Amniotic stem cell (primary cell): ENCODE results near the gene FZD7.

ENCODE experiments used
- DNase-seq: peaks from one replicate; lab custom pipeline; 2025; lab: John Stamatoyannopoulos, UW

Gene FZD7

DNA sequence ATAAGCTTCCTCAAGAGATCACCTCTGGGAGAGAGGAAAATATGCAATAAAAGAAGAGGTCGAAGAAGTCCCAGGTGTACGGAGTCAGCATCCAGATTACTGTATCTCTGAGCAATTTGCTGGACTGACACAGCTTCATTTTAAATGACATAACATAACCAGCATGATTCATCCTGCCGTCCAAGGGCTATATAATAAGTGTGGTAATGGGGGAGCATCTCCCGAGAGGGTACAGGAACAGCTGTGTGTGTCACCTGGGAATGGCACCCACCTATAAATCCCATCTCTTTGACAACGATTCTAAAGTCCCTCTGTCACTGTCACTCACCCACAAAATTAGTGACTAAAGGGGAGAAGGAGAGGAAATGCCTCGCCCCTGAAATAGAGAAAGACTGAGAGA lies 19.3 kb upstream of the FZD7 start:
- no peak for DNase-seq

GRCh38 chr2:202014759-202015211 lies 18.9 kb upstream of the FZD7 start:
- DNase-seq = no peak

DNA sequence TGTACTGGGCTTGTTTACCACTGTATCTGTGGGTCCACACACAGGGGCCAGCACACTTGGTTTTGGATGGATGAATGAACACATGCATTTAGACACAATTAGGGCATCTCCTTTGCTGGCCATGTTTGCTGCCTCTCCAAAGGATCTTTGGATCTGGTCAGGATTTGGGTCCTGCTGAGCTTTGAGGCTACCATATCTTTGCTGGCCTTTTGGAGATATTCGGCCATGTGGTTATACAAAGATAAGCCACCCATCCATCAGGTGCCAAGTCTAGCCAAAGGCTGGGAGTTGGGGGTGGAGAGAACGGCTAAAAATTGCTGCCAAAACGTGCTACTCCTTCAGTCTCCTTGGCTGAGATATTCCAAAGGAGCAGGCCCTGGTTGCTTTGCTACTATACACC lies 18.2 kb upstream of the FZD7 start:
- no peak for DNase-seq

DNA sequence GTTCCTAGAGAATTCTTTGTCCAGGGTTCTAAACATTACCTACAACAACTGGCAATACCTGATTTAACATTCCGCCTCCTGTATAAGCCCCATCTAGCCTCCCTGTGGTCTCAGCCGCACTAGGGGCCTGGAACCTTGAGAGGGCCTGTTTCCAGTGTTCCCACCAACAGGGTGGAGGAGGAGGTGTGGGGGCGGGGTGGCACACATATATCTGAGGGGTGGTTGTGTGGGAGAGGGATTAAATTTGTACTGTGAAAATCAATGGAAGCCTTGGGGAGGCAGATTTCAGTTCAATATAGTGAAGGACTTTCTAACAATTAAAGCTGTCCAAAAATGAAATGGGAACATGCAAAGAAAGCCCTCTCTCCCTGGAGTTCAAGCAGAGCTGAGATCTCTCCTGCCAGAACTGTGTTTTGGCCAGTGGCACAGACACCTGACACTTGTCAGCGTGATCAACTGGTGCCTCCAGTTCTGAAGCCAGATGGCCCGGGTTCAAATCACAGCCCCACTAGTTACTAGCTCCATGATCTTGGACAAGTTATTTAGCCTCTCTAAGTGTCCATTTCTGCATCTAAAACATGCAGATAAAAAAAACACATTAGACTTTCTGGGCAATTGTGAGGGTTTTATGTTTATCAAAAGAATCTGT lies 17.0 kb upstream of the FZD7 start:
- DNase-seq = no peak

DNA sequence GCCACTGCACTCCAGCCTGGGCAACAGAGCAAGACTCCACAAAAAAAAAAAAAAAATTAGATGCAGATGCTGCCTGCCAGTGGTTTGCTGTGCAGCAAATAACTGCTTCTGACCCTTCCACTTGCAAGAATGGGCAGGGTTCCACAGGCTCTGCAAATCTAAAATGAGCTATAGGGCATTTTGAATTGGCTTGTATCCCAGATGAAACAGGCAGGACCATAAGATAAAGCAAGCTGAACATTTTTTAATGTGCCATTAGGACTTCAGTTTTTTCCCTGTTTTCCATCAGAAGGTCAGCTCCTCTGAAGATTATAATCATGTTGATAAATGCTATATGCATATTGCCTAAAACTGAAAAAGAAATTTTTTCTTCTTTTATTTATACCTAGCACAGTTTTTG lies 15.7 kb upstream of the FZD7 start:
- DNase-seq = no peak

- DNase-seq = no peak
Measured at GRCh38 chr2:202018950-202019349, 14.7 kb upstream of the FZD7 start.

DNA sequence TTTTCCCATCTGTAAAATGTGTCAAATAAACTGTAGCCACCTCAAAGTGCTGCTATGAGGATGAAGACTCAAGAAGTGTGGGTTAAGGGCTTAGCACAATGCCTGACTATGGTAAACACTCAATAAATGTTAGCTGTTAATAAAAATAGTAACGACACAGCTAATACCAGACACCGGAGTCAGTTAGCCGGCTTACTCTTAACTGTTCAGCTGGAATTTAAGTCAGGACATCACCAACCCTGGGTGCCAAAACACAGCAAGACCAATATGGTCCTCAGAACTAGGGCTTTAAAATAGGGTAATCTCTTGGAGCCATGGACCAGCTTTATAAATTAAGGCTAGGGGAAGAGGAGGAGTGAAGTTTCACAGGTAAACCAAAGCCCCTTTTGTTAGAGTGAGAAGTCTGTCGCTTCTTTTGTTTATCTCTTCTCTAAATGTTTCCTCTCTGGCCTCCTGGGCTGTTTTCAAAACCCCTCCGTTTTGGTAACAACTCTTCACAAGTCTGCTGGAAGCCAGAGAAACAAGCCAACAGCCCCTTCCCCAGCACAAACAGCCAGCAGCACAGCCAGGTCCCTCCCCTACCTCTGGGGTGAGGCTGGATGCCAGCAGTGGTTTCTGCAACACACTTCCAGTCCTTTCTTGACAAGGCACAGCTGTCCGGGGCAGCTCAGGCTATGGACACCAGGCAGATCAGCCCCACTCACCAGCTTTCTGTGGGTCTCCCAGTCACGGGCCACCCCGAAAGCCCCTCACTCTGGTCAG lies 13.8 kb upstream of the FZD7 start:
- no peak for DNase-seq

GRCh38 chr2:202022755-202023154 lies 10.9 kb upstream of the FZD7 start:
- DNase-seq = no peak

- DNase-seq = no peak
Measured at GRCh38 chr2:202023198-202023903, 10.3 kb upstream of the FZD7 start.

- DNase-seq = no peak
Measured at GRCh38 chr2:202023904-202024266, 9.8 kb upstream of the FZD7 start.

GRCh38 chr2:202024871-202025270 lies 8.8 kb upstream of the FZD7 start:
- no peak for DNase-seq

GRCh38 chr2:202025816-202026215 lies 7.8 kb upstream of the FZD7 start:
- DNase-seq = no peak

- no peak for DNase-seq
Measured at GRCh38 chr2:202026507-202026906, 7.1 kb upstream of the FZD7 start.

- DNase-seq = peak; percentile 36
Measured at GRCh38 chr2:202030691-202031090, 3.0 kb upstream of the FZD7 start.

DNA sequence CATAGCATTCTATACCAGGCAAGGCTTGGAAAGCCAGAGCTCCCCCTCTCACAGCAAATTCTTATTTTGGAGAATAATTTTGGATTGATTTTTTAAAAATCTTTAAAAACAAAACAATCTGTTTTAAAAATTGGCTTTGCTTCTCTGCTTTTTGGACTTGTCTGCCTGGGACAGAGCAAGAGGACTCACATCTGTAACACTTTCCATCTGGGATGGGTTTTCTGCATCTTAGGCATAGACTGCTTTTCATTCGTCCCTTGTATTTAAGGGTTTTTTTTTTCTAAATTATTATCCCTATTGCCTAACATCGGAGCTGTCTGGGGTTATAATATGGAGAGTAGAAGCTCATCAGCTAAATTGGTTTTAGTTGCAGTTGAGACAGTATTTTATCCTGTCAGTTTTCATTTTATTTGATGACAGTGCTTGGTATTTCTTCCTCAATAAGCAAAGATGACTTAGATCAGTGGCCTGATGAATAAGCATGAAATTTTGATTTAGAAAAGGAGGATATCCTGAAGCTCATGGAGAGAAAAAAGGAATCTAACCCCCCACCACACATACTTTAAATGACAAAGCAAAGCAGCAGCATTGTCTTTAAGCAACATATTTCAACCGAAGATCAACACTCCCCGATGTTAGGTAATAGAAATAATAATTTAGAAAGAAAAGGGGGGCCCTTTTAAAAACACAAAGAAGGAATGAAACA lies 2.3 kb upstream of the FZD7 start:
- DNase-seq = no peak

DNA sequence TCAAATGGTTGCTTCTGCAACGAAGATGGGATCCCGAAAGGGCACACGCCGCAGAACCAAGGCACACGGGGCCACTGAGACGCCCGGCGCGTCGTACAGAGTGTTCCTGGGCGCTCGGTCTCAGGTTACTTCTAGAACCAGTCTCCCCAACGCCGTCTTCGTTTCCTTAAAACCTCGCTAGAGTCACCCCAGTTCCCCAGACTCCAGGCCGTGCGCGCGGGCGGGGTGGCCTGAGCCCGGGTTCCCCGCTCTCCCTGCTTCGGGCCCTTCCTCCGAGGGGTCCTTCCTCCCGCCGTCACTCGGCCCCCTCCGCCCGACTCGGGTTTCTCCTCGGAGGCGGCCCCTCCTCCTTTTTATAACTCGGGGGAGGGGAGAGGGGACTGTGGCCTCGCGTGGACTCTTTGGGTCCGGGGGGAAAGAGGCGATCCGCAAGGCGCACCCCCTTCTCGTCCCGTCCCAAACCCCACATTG lies 774 bp upstream of the FZD7 start:
- DNase-seq = no peak

DNA sequence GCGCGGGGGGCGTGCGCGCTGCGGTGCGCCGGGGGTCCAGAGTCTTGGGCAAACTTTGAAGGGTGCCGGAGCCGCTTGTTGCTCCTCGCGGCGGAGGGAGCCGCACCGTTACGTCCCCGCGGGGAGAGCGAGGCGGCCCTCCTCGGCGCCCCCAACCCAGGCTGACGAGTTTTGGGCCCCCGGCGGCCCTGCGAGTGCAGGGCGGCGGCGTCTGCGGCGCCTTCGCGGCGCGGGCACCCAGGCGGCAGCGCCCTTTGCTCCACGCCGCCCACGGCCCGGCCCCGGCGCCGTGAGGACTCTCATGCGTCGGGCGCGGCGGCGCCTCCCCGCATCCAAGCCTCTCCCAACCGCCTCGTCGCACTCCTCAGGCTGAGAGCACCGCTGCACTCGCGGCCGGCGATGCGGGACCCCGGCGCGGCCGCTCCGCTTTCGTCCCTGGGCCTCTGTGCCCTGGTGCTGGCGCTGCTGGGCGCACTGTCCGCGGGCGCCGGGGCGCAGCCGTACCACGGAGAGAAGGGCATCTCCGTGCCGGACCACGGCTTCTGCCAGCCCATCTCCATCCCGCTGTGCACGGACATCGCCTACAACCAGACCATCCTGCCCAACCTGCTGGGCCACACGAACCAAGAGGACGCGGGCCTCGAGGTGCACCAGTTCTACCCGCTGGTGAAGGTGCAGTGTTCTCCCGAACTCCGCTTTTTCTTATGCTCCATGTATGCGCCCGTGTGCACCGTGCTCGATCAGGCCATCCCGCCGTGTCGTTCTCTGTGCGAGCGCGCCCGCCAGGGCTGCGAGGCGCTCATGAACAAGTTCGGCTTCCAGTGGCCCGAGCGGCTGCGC lies 814 bp downstream of the FZD7 start:
- DNase-seq = no peak

GRCh38 chr2:202035089-202035940 lies 1.7 kb downstream of the FZD7 start:
- DNase-seq = peak; percentile 67

GRCh38 chr2:202035941-202036372 lies 2.3 kb downstream of the FZD7 start:
- no peak for DNase-seq

DNA sequence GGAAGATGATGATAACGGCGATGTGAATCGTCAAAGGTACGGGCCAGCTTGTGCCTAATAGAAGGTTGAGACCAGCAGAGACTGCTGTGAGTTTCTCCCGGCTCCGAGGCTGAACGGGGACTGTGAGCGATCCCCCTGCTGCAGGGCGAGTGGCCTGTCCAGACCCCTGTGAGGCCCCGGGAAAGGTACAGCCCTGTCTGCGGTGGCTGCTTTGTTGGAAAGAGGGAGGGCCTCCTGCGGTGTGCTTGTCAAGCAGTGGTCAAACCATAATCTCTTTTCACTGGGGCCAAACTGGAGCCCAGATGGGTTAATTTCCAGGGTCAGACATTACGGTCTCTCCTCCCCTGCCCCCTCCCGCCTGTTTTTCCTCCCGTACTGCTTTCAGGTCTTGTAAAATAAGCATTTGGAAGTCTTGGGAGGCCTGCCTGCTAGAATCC lies 3.0 kb downstream of the FZD7 start:
- no peak for DNase-seq
